ENCODE measurements around the gene FBXO3.

- TF ChIP-seq, protein P1, sequence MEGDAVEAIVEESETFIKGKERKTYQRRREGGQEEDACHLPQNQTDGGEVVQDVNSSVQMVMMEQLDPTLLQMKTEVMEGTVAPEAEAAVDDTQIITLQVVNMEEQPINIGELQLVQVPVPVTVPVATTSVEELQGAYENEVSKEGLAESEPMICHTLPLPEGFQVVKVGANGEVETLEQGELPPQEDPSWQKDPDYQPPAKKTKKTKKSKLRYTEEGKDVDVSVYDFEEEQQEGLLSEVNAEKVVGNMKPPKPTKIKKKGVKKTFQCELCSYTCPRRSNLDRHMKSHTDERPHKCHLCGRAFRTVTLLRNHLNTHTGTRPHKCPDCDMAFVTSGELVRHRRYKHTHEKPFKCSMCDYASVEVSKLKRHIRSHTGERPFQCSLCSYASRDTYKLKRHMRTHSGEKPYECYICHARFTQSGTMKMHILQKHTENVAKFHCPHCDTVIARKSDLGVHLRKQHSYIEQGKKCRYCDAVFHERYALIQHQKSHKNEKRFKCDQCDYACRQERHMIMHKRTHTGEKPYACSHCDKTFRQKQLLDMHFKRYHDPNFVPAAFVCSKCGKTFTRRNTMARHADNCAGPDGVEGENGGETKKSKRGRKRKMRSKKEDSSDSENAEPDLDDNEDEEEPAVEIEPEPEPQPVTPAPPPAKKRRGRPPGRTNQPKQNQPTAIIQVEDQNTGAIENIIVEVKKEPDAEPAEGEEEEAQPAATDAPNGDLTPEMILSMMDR (IDR thresholded peaks at IDR 0.05; ENCODE audit: low read depth, low read length, poor library complexity, severe bottlenecking): no peak
- no peak for TF ChIP-seq EZH2phosphoT487 (IDR thresholded peaks at IDR 0.05; ENCODE audit: borderline replicate concordance, low read length)
Observed at GRCh38 chr11:33753304-33753967, 20.9 kb downstream of the FBXO3 start.
